Measurements from ENCODE around the gene PIK3CD.
"Not testable (repeated sequence)": the region's sequence is repeated elsewhere in the genome, so short reads cannot be mapped to it uniquely, and the experiment has no call there.

PIK3CD gene

DNA sequence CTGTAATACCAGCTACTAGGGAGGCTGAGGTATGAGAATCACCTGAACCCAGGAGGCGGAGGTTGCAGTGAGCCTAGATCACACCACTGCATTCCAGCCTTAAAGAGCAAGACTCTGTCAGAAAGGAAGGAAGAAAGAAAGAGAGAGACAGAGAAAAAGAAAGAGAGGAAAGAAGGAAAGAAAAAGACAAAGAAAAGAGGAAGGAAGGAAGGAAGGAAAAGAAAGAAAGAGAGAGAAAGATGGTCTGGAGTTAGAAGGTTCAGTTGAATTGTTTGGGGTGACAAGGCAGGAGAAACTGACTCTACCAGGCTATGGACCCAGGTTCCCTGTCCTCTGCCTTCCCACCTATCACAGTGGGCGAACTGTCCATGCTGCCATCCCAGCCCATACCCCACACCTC is 27.4 kb upstream of the PIK3CD start:
- DNase-seq = no peak

DNA sequence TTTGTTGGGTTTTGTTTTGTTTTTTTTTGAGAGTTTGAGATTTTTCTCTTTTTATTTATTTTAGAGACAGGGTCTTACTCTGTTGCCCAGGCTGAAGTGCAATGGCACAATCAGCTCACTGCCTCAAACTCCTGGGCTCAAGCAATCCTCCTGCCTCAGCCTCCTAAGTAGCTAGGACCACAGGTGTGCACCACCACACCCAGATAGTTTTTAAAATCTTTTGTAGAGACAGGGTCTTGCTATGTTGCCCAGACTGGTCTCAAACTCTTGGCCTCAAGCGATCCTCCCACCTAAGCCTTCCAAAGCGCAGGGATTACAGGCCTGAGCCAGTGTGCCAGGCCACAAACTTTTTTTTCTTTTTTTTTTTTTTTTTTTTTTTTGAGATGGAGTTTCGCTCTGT is 26.5 kb upstream of the PIK3CD start:
- DNase-seq = not testable (repeated sequence)

DNA sequence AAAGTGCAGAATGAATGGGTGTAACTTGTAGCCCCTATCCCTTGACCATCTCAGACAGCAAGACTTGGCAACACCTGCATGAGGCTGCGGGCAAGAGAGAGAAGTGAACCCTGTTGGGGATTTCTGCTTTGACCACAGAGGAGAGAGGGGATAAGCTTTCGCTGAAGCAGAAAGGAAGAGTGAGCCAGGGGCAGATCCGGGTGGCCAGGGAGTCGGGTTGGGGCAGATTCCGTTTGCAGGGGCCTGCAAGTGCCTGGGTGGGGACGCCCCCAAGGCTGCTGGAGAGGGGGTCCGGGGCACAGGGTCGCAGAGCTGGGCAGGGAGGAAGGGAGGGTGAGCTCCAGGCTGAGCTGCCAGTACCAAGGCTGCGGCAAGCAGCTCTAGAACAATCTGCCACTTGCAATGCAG is 25.3 kb upstream of the PIK3CD start:
- DNase-seq = no peak

DNA sequence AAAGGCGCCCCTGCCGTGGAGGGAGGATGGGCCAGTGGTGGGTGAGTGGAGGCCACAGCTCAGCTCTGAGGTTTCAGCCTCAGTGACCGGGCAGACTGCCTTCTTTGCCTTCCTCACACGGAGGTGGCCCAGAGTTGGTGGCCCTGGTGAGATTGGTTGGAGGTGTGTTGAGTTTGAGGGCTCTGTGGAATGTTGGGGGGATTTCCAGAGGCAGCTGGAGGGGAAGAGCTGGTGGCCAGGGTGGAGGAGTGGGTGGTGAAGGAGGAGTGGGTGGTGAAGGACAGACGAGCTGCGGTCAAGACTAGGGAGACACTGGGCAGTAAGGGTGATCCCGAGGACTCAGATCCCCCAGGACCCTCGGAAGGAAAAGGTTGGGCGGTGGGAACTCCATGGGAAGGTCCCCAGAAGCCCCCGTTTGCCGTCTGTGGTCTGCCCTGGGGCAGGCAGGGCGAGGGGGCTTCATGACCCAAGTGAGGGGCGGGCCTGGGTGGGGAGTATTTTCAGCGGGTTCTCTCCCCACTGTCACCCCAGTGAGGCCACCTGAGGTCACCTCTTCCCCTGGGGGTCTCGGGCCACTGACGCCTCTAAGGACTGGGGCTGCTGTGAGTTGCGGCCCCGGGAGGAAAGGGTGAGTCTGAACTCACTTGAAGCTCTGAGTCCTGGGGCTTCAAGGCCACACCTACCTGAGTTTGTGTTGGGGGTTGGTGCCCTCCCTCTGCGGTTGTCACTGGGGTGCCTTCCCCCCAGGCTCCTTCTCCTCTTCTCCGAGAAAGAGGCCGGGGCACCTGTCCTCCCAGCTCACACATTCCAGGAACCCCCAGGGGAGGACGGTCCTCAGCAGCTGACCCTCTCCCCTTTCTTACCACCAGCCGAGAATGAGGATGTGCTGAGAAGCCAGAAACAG is 22.7 kb upstream of the PIK3CD start:
- DNase-seq = no peak

DNA sequence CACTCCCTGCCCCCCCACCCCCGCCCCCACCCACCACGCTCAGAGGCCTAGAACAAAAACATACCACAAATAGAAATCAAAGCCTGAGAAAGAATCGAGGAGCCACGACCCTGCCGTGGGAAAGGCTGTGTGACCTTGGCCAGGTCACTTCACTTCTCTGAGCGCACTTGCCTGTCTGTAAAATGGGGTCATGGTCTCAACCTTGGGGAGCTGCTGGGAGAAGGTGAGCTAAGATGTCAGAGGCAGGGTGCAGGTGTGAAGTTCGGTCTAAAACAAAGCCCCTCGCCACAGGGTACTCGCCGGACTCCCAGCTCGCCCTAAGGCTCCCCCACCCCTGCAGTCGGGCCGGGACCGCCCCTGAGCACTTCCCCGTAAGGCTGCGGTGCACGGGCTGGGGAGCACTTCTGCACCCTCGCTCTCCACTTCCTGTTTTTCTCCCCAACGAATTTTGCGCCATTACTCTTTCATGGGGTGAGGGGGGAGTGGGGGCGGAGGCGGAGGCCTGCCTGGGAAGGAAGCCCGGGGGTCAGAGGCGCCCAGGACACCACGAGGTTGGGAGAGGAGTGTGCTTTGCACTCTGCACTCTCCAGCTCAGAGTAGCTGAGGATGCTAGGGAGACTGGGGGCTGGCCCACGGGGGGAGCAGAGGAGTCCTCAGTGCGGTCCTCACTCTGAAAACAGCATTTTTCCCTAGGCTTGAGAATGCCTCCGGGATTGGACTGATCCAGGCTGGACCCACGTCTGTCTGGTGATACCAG is 21.9 kb upstream of the PIK3CD start:
- no peak for DNase-seq

DNA sequence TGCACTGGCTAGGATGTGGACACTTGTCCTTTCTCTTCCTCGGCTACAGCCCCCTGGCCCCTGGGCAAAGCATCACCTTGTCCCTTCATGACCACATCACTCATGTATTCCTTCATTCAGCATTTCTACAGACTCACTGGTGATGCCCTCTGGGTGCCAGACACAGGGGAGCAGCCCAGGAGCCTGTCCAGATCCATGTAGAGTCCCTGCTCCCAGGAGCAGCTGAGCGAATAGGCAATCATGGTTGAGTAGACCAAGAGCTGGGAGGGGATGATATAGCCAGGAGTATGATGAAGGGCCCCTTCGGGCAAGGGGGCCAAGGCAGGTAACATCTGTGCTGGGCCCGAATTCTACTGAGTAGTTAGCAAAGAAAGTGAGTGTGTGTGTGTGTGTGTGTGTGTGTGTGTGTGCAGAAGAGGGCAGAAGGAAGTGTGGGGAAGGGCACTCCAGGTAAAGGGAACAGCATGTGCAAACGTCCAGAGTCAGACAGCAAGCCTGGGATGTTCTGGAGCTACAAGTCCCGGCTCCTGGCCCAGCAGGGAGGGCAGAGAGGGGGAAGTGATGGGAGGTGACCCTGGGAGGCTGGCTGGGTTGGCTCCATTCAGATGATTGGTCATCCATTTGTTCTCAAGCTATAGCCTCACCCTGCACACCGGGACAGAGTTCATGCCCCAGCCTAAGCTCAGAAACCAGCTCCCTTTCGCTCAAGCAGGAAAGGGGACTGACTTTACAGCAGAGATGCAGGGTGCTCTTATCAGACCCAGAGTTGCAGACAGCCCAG is 21.0 kb upstream of the PIK3CD start:
- no peak for DNase-seq

DNA sequence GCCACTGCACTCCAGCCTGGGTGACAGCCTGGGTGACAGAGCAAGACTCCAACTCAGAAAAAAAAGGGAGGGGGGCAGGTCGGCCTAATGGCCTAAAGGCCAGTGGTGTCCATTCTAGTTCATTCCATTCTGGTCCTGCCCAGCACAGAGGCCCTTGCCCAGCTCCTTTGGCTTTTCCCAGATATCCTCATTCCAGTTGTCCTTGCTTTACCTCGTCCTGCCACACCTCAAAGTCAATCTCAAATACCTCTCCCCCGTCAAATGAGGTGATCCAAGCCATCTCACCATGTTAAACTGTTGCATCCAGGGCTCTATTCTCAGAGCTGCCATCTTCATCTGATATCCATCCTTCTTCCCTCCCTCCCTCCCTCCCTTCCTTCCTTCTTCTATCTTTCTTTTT is 19.9 kb upstream of the PIK3CD start:
- DNase-seq = no peak

DNA sequence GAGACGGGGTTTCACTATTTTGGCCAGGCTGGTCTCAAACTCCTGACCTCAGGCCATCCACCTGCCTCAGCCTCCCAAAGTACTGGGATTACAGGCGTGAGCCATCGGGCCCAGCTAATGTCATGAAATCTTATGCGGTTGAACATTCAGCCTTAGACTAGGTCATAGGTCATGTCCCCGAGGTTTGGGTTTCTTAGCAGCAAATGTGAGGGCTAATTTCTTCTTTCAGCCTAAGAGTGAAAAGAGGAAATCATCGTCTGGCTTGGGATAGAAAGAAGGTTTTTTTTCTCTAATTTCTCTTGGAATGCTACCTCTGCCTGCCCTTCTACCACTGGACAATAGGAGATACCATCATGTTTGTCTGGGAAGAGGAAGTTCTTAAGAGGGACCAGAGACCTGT is 18.0 kb upstream of the PIK3CD start:
- no peak for DNase-seq

DNA sequence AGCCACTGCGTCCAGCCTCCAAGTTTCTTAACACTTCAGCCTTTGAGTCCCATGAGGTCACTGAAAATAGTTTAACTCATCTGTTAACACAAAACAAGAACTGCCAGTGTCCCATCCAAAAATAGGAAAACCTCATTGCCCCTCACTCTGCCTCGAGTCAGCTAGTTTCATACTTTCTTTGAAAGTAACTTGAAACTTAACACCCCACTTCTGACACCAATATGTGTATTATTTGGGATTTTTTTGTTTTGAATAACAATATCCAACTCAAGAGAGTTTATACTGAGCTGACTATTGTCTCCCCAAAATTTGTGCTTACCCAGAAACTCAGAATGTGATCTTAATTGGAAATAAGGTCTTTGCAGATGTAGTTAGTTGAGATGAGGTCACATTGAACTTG is 16.9 kb upstream of the PIK3CD start:
- DNase-seq = no peak

DNA sequence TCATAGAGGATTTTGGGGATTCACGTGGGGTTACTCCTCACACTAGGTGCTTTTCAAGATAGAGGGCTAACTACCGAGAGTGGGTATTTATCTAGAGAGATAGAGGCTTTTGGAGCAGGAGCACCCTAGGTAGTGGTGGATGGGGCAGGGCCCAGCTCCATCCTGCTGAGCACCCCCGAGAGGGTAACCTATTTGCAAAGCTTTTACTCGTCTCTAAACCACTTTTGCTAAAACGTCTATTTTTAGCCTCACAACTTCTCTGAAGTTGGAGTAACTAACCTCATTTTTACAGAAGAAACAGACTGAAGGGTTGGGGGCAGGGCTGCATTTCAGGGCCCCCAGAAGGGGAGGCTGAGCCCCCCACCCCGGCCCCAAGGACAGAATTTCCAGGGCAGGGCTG is 12.3 kb upstream of the PIK3CD start:
- DNase-seq = no peak

DNA sequence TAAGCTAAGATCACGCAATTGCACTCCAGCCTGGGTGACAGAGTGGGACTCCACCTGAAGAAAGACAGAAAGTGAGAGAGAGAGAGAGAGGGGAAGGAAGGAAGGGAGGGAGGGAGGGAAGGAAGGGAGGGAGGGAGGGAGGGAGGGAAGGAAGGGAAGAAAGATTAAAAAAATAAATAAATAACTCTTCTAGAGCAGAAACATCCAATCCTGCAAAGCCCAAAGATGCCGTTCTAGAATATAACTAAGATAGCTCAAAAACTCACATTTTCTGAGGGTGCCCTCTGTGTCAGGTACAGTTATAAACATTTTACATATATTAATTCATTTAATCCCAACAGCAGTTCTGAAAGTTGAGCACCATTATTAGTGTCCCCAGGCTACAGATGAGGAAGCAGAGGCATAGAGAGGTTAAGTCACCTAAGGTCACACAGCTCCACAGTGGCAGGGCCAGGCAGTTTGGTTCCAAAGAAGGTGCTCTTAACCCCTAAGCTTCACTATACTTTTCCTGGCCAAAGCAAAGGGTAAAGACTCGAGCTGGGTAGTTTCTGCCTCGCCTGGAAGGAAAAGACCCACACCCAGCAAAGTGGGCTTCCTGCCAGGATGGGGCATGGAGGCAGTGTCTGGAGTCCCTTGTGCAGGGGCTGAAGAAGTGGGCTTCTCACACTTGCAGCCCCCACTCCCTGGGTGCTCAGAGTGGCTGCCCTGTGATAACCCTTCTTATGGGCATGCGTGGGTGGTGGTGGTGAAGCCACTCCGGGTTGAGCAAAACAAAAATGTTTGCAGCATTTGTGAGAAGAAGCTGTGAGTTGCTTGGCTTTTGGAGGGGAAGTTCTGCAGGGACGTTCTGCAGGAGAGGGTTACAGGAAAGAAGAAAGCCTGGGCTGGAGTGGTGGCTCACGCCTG is 7.9 kb upstream of the PIK3CD start:
- no peak for DNase-seq

DNA sequence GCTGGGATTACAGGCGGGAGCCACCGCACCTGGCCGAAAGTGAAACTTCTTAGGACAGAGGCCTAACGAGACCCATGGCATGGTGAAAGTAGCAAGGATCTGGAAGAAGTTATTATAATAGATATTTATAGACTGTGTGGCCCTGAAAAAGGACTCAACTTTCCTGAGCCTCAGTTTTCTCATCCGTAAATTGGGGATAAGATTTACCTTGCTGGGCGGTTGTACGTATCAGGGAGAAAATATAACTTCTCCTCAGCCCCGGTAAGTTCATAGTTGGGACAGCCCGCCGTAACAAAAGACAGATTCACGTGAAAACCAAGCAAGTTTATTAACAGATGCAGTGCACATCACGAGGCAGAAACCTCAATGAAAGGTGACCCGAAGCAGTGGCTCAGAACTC is 5.5 kb upstream of the PIK3CD start:
- DNase-seq = no peak

DNA sequence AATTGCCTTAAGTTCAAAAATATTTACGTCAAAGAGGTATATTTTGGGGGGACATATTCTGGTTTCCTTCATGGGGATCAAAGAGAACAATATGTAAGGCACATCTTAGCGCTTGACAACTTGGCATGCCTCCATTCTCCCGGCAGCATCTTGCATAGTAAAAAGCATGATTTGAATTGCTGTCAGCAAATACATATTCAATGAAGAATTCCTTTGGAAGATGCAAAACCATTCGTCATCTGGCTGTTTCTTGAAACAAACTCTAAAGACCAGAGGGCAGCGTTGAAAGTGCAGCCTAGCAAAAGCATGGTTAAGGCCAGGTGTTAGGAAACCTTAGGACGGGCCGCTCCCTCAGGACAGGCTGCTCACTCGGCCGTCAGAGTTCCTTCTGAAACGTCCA is 3.4 kb upstream of the PIK3CD start:
- DNase-seq = no peak

DNA sequence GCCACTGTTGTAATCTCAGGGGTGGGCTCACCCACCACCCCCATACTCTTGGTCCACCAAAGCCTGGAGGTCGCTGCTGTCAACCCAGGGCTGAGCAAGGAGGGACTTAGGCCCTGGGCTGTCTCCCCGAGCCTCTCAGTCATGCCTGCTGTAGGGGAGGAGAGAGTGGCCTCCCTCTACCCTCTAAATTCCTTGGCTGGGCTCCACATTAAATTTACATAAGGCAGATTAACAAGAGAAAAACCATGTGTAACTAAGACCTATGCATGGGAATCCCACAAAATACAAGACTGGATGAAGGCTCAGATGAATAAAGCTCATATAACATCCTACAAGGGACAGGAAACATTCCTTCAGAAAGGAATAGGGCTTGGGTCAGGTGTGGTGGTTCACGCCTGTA is 1.8 kb upstream of the PIK3CD start:
- DNase-seq = no peak

DNA sequence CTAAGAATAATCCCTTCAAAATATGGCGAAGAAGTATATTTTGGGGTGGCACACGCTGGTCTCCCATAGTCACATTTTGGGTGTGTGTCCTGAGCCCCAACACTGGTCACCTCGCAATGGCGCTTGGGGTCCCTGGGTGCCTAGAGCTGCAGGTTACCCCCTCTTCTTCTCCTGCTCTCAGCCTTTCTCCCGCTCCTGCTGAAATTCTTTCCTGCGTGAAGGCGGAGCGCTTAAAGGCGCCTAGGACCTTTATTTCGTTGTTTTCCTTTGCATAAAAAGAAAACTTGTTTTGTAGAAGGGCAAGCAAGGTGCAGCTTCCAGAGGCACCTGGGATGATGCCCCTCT is 339 bp upstream of the PIK3CD start:
- no peak for DNase-seq

DNA sequence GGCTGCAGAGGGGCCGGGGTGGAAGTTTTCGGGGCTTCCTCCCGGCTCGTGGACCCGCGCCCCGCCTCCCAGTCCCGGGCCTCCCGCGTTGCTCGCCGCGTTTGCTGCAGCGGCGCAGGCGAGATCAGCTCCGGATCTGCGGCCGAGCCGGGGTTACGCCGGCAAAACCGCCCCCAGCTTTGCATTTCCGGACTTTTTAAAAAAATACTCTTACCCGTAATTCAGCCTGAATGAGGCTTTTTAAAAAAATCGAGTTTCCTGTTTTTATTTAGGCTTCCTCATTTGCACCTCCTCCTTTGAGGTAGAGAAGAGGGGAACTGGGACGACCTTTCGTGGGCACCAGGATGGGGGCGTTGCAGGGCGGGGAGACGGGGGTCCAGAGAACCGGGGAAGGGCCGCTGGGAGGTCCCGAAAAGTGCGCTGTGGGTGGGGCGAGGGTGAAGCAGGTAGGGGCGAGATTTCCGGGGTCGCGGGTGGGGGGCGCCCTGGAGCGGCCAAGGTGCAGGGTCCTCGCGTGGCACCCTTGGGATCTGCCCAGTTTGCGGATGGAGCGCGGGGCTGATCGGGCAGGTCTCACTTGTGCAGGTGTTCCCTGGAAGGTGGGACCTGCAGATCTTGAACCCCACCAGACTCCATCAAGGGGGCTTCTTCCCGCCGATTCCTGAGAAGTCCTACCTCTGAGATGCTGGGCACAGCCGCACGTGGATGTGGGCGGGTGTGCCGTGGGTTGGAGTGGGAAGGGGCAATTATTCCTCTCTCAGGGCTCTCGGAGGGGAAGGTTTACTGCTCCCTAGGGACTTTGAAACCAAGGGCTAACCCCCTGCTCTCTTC is 1.1 kb downstream of the PIK3CD start:
- no peak for DNase-seq

DNA sequence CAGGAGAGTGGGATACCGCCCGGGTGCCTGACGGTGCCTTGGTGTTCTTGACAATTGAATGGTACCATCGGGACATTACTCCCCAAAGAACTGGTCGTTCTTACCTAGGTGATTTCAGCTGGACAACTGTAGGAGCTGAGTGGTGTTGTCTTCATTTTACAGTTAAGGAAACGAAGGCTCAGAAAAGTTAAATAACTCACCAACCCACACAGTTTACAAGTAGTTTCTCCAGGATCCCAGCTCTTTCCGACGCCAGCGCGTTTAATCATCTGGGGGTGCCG is 1.6 kb downstream of the PIK3CD start:
- no peak for DNase-seq

DNA sequence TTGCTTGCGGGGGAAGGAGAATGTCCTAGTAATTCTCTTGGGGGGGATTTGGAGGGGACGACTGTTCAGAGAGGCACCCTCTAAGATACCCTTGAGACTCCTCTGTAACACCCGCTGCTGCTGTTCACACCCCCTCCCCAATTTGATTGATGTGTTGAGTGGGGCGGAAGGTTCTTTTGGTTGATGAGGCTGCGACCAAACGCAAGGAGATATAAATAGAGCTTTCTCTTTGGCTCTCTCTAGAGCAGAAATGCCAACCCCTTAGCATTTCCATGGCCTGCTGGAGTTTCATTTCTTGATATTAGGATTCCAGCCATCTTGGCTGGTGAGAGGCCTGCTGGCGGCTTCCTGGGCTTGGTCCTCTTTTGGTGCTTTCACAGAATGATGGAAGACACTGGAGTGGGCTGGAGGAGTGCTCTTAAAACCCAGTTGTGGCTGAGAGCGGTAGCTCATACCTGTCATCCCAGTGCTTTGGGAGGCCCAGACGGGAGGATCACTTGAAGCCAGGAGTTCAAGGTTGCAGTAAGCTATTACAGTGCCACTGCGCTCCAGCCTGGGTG is 2.0 kb downstream of the PIK3CD start:
- no peak for DNase-seq

DNA sequence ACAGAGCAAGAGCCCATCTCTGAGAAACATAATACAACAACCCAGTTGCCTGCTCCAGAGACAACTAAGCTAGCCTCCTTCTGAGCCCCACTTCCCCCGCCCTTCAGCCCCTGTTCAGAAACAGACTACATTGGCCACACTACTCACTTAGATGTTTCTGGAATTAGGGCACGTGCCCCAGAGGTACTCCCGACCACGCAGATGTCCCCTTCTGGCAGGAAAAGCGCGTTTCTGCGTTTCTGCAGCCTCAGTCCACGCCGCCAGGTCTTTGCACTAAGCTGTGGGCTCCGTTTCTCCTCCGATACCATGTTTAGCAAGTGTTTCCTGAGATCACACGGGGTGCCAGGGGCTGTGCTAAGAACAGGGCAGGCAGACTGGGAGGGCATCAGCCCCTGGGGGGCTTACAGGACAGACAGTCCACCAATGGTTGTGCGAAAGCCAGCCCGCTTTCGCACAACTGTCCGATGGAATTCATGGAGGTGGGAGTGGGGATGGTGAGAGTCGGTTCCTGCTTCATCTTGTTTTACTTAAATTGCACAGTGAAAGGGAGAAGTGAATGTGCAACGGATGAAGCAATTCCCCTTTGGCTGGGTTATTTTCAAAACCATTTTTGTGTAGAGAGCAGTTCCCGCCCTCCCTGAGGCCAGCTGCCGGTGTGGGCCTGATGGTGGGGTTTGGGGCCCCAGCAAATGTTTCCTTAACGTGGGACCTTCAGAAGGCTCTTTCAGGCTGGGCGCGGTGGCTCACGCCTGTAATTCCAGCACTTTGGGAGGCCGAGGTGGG is 2.7 kb downstream of the PIK3CD start:
- DNase-seq = no peak

DNA sequence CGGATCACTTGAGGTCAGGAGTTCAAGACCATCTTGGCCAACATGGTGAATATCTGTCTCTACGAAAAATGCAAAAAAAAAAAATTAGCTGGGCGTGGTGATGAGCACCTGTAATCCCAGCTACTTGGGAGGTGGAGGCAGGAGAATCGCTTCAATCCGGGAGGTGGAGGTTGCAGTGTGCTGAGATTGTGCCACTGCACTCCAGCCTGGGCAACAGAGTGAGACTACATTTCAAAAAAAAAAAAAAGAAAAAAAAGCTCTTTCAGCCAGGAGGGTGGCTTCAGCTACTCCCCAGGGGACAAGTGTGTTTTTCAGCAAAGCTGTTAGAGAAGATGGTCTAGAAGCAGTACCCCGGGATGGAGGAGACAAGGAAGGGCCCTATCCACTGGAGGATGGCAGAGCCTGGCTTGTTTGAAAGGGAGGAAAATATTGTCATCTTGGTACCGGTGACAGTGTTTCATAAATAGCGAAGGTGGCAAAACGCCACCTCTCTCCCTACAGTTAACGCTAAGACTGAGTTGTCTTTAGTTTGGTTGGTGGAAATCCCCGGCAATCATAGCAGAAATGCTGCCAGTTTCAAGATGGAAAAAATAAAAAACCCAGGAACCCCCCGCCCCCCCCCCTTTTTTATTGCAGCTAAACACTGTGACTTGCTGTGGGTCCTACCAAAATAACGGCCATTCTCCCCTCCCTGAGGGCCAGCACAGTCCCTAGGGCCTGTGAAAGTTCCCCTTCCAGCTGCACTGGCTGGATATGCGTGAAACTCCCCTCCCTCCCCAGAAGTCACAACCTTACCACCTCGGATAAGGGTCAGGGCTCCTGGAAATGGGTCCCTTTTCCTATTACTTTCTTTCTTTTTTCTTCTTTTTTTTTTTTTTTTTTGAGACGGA is 3.5 kb downstream of the PIK3CD start:
- DNase-seq = peak; percentile 39

Measured in NCI-H2171 treated with DMSO at 0.1 percent for 48 hours (cell line).